ENCODE results near the gene ZDHHC4.
"Not testable (repeated sequence)": the region's sequence is repeated elsewhere in the genome, so short reads cannot be mapped to it uniquely, and the experiment has no call there.

Gene ZDHHC4

GRCh38 chr7:6634021-6634420 is 56.8 kb downstream of the ZDHHC4 start:
- H3K27me3 ChIP-seq (ENCODE audit: control insufficient read depth in 5 of 5, insufficient read depth in 4 of 5, low read length in 5 of 5) = peaks cover 0 to 3% (median 0%) of the 10 kb centered on the region in 5 donors
- no peaks in the 10 kb centered on the region for H3K9me3 ChIP-seq (ENCODE audit: control insufficient read depth in 5 of 5, low read length in 5 of 5)
- peaks cover 2 to 25% (median 21%) of the 10 kb centered on the region in 5 donors for H3K4me1 ChIP-seq (ENCODE audit: control insufficient read depth in 5 of 5, insufficient read depth in 5 of 5, low read length in 5 of 5)
- no peak overlapping the region for H3K9ac ChIP-seq (ENCODE audit: low read length in 5 of 5)
- no peak overlapping the region for H3K4me3 ChIP-seq (ENCODE audit: low read depth in 1 of 5, low read length in 5 of 5)
- no peak overlapping the region for H3K27ac ChIP-seq (ENCODE audit: low read depth, low read length)
- no peaks in the 10 kb centered on the region for H3K36me3 ChIP-seq (ENCODE audit: control insufficient read depth in 5 of 5, insufficient read depth in 5 of 5, low read length in 5 of 5)

- H3K36me3 ChIP-seq (ENCODE audit: control insufficient read depth in 5 of 5, insufficient read depth in 5 of 5, low read length in 5 of 5); H3K27ac ChIP-seq (ENCODE audit: low read depth, low read length); H3K4me3 ChIP-seq (ENCODE audit: low read depth in 1 of 5, low read length in 5 of 5); H3K27me3 ChIP-seq (ENCODE audit: control insufficient read depth in 5 of 5, insufficient read depth in 4 of 5, low read length in 5 of 5); H3K9me3 ChIP-seq (ENCODE audit: control insufficient read depth in 5 of 5, low read length in 5 of 5); H3K9ac ChIP-seq (ENCODE audit: low read length in 5 of 5): not testable (repeated sequence)
- peaks cover 2 to 32% (median 28%) of the 10 kb centered on the region in 5 donors for H3K4me1 ChIP-seq (ENCODE audit: control insufficient read depth in 5 of 5, insufficient read depth in 5 of 5, low read length in 5 of 5)
Measured at GRCh38 chr7:6634971-6635370, 57.7 kb downstream of the ZDHHC4 start.

GRCh38 chr7:6636741-6637543 is 59.7 kb downstream of the ZDHHC4 start, which contains the start of gene ZNF316:
TSS of gene ZNF316 (plus strand) at chr7:6637318. CDS start at chr7:6642410, 5,092 bp downstream.
- peaks cover 7 to 34% (median 28%) of the 10 kb centered on the region in 5 donors for H3K4me1 ChIP-seq (ENCODE audit: control insufficient read depth in 5 of 5, insufficient read depth in 5 of 5, low read length in 5 of 5)
- peak within 1 kb of the TSS in 4 of 5 donors; percentile 82 to 91 (median 84) for H3K9ac ChIP-seq (ENCODE audit: low read length in 5 of 5)
- peak within 1 kb of the TSS; percentile 64 to 75 (median 70) for H3K4me3 ChIP-seq (ENCODE audit: low read depth in 1 of 5, low read length in 5 of 5)
- H3K9me3 ChIP-seq (ENCODE audit: control insufficient read depth in 5 of 5, low read length in 5 of 5) = no peaks in the 10 kb centered on the region
- peaks cover 0 to 15% (median 12%) of the 10 kb centered on the region in 5 donors for H3K36me3 ChIP-seq (ENCODE audit: control insufficient read depth in 5 of 5, insufficient read depth in 5 of 5, low read length in 5 of 5)
- peak within 1 kb of the TSS; percentile 17 for H3K27ac ChIP-seq (ENCODE audit: low read depth, low read length)
- peaks cover 0 to 3% (median 0%) of the 10 kb centered on the region in 5 donors for H3K27me3 ChIP-seq (ENCODE audit: control insufficient read depth in 5 of 5, insufficient read depth in 4 of 5, low read length in 5 of 5)

- no peaks in the 10 kb centered on the region for H3K27me3 ChIP-seq (ENCODE audit: control insufficient read depth in 5 of 5, insufficient read depth in 4 of 5, low read length in 5 of 5)
- peak overlapping the region; percentile 64 to 75 (median 69) for H3K4me3 ChIP-seq (ENCODE audit: low read depth in 1 of 5, low read length in 5 of 5)
- peaks cover 0 to 22% (median 19%) of the 10 kb centered on the region in 5 donors for H3K36me3 ChIP-seq (ENCODE audit: control insufficient read depth in 5 of 5, insufficient read depth in 5 of 5, low read length in 5 of 5)
- H3K9ac ChIP-seq (ENCODE audit: low read length in 5 of 5) = peak overlapping the region in 4 of 5 donors; percentile 68 to 87 (median 80)
- H3K27ac ChIP-seq (ENCODE audit: low read depth, low read length) = peak overlapping the region; percentile 17
- H3K9me3 ChIP-seq (ENCODE audit: control insufficient read depth in 5 of 5, low read length in 5 of 5) = no peaks in the 10 kb centered on the region
- peaks cover 7 to 34% (median 28%) of the 10 kb centered on the region in 5 donors for H3K4me1 ChIP-seq (ENCODE audit: control insufficient read depth in 5 of 5, insufficient read depth in 5 of 5, low read length in 5 of 5)
Measured at GRCh38 chr7:6637544-6638229, 60.4 kb downstream of the ZDHHC4 start.
